Heart right ventricle (tissue), 16 donors: ENCODE data around the gene BMERB1. TPM values are rescaled to one million over a fixed set of nuclear protein-coding genes. Genes with fewer than 3 reads are reported as not detected.

Experiments used
- ATAC-seq, 8 donors: fragments of 200-7000 bp; cut with Tn5 transposase; one replicate each; pipeline ENCODE4 v1.9.1; 2020; ENCODE audit warnings: mild to moderate bottlenecking in 8 of 8, moderate library complexity in 8 of 8, moderate number of reproducible peaks in 1 of 8
- DNase-seq, 2 donors: peaks; one replicate each; pipeline ENCODE4 v3.0.0-alpha.2; 2020
- H3K27ac ChIP-seq, 10 donors: fragments of 200-600 bp; sonication (generic) in 2 of 10; one replicate each; pipeline versions ENCODE4 v1.5.0 to v1.8.0; 2020 to 2022; ENCODE audit warnings: mild to moderate bottlenecking in 3 of 10
- H3K27me3 ChIP-seq, 7 donors: fragments of 200-600 bp; one replicate each; pipeline ENCODE4 v1.8.0; 2021 to 2022; ENCODE audit warnings: mild to moderate bottlenecking in 2 of 7
- H3K36me3 ChIP-seq, 9 donors: fragments of 200-600 bp; sonication (generic) in 1 of 9; one replicate each; pipeline versions ENCODE4 v1.5.0 to v1.8.0; 2020 to 2022; ENCODE audit warnings: mild to moderate bottlenecking in 2 of 9
- H3K4me1 ChIP-seq, 9 donors: fragments of 200-600 bp; sonication (generic) in 1 of 9; one replicate each; pipeline versions ENCODE4 v1.5.0 to v1.8.0; 2020 to 2022; ENCODE audit warnings: mild to moderate bottlenecking in 4 of 9
- H3K4me3 ChIP-seq, 10 donors: fragments of 200-600 bp; sonication (generic) in 2 of 10; one replicate each; pipeline versions ENCODE4 v1.5.0 to v1.8.0; 2020 to 2022; ENCODE audit warnings: mild to moderate bottlenecking in 7 of 10, moderate library complexity in 2 of 10
- H3K9me3 ChIP-seq, 11 donors: fragments of 200-600 bp in 10 of 11; sonication (generic) in 2 of 11; one replicate each; pipeline versions ENCODE4 v1.5.0 to v1.8.0; 2013 to 2022; ENCODE audit warnings: mild to moderate bottlenecking in 2 of 11, control low read depth in 1 of 11, moderate library complexity in 1 of 11
- CTCF ChIP-seq, 9 donors: fragments of 200-600 bp; sonication (generic) in 2 of 9; IDR thresholded peaks; one replicate each; pipeline versions ENCODE4 v1.5.0 to v1.8.0; 2021 to 2022; ENCODE audit warnings: antibody characterized with exemption in 9 of 9, mild to moderate bottlenecking in 5 of 9, moderate library complexity in 1 of 9
- WGBS, 2 donors: extraction: QIAGEN DNeasy Blood & Tissue Kit; methylation state at CpG; one replicate each; pipeline ENCODE4 v1.1.7; 2013; ENCODE audit warnings: inconsistent platforms in 1 of 2; 5-methylcytosine and 5-hydroxymethylcytosine counted together
- intact Hi-C, 10 donors: fragments of 100-400 bp; cut with DNase I; formaldehyde crosslinking; loops; one replicate each; pipeline versions ENCODE4 v1.11.1 to v1.14.2; 2022
- polyA plus RNA-seq, 2 donors: library from polyadenylated mRNA; stranded (reverse); fragments of 200-250 nt; gene quantifications; one replicate each; pipeline ENCODE4 v1.2.3, GENCODE V29; 2013
- total RNA-seq, 10 donors: library from RNA; stranded (reverse); fragmentation: NEBNext Ultra II Directional in 3 of 10; extraction: Animal tissue kit (Norgen Biotek cat#: 25700) in 3 of 10; gene quantifications; one replicate each; pipeline versions ENCODE4 v1.2.1 to v1.2.4, GENCODE V29; 2021 to 2023
- donor health status: Arrhythmogenic right ventricular cardiomyopathy.
- donor health status: ischemic (EF 13 %, LVEDD 7.1; RV severe dilation, severe dysfunction).
- donor health status: healthy with polysubstance abuse.
- donor health status: DM: no; HTN: yes; CAD: no.
- donor health status: DM: no; HTN: no; CAD: no.
- donor health status: ischemic (EF 25% LVEDD 6.9; RV normal size, moderate dysfunction).
- donor health status: ischemic (EF 25% LVEDD 5.7; RV mildly dilated, moderate dysfunction).
- donor health status: healthy.
- donor health status: DM: yes; HTN: yes; CAD: no.
- donor health status: Ischemic cardiomyopathy.
- donor health status: ischemic (EF 35%, LVEDD 5.7; RV mildly dilated, moderate dysfunction).
- donor health status: nonischemic (EF 11% LVEDD 7.7; RV severe dilation, severe dysfunction).
- donor health status: DM: yes; HTN: yes; CAD: no.
- donor health status: PGD.
- donor health status: ischemic (EF 29% LVEDD 5.4; RV normal size, mild dysfunction).
- donor health status: nonischemic (EF 23%, LVEDD 6.1; RV moderate dilation, normal function).

BMERB1 gene
- total and polyA plus RNA-seq, 12 donors: 16.5 to 121 (median 78.9) TPM

- peaks cover 0 to 5% (median 0%) of the 10 kb centered on the region in 9 donors for H3K4me1 ChIP-seq
- H3K4me3 ChIP-seq: no peak overlapping the region
- intact Hi-C loops: loop anchor here in 1 of 10 donors (10.0 kb wide), 1 partner anchor 179 kb away; the partner anchor contains the start of gene BMERB1
- H3K9me3 ChIP-seq: no peaks in the 10 kb centered on the region
- ATAC-seq (no peak), DNase-seq (no peak)
- TF ChIP-seq CTCF (IDR thresholded peaks at IDR 0.05): no peak
- no peaks in the 10 kb centered on the region for H3K27me3 ChIP-seq
- 92 to 97% methylated on average over 4 of the region's 4 CpGs for whole genome bisulfite sequencing, 2 donors
- H3K36me3 ChIP-seq: peaks cover 4 to 100% (median 77%) of the 10 kb centered on the region in 9 donors
- no peak overlapping the region for H3K27ac ChIP-seq
These were observed 179.3 kb downstream of the BMERB1 start for GRCh38 chr16:15613676-15614075.

- 76 to 85% methylated on average over 4 of the region's 4 CpGs for WGBS, 2 donors
- Histone ChIP-seq H3K4me3 (no peak overlapping the region), H3K27ac (no peak overlapping the region), H3K4me1 (peaks cover 0 to 10% (median 4%) of the 10 kb centered on the region in 9 donors), H3K9me3 (no peaks in the 10 kb centered on the region), H3K27me3 (no peaks in the 10 kb centered on the region), H3K36me3 (peaks cover 0 to 100% (median 69%) of the 10 kb centered on the region in 9 donors)
- no peak for DNase-seq
- no peak for TF ChIP-seq CTCF (IDR thresholded peaks at IDR 0.05)
- intact Hi-C loops: loop anchor here in 1 of 10 donors (10.0 kb wide), 1 partner anchor 181 kb away; the partner anchor contains the start of gene BMERB1
- peak in 1 of 8 donors; percentile 55 for ATAC-seq
These were observed 181.6 kb downstream of the BMERB1 start for GRCh38 chr16:15616012-15616411.

- Histone ChIP-seq H3K4me3 (no peak overlapping the region), H3K9me3 (no peaks in the 10 kb centered on the region), H3K4me1 (peaks cover 0 to 16% (median 10%) of the 10 kb centered on the region in 9 donors), H3K27me3 (no peaks in the 10 kb centered on the region), H3K27ac (no peak overlapping the region), H3K36me3 (peaks cover 0 to 100% (median 65%) of the 10 kb centered on the region in 9 donors)
- DNase-seq: no peak
- WGBS, 2 donors: 91 to 96% methylated on average over 11 of the region's 11 CpGs
- TF ChIP-seq CTCF (IDR thresholded peaks at IDR 0.05): no peak
- intact Hi-C loops: loop anchor here in 1 of 10 donors (10.0 kb wide), 1 partner anchor 182 kb away; the partner anchor contains the start of gene BMERB1
- no peak for ATAC-seq
These were observed 182.2 kb downstream of the BMERB1 start for GRCh38 chr16:15616475-15617165.

- TF ChIP-seq CTCF (IDR thresholded peaks at IDR 0.05): no peak
- H3K4me3 ChIP-seq: no peak overlapping the region
- no peak for DNase-seq
- peaks cover 0 to 100% (median 62%) of the 10 kb centered on the region in 9 donors for H3K36me3 ChIP-seq
- WGBS, 2 donors: 96 to 97% methylated on average over 4 of the region's 4 CpGs
- no peaks in the 10 kb centered on the region for H3K9me3 ChIP-seq
- peak overlapping the region in 1 of 10 donors; percentile 30 for H3K27ac ChIP-seq
- H3K27me3 ChIP-seq: no peaks in the 10 kb centered on the region
- ATAC-seq: no peak
- peaks cover 0 to 27% (median 20%) of the 10 kb centered on the region in 9 donors for H3K4me1 ChIP-seq
- intact Hi-C loops: loop anchor here in 1 of 10 donors (10.0 kb wide), 1 partner anchor 183 kb away; the partner anchor contains the start of gene BMERB1
These were observed 183.5 kb downstream of the BMERB1 start for GRCh38 chr16:15617901-15618300.
